NOMO-1 treated with dmso at 0.1 percent for 144 hours (cell line): ENCODE results near the gene PTRH1.
"Not testable (repeated sequence)": the region's sequence is repeated elsewhere in the genome, so short reads cannot be mapped to it uniquely, and the experiment has no call there.

Source experiments
- DNase-seq: peaks from one replicate; lab custom pipeline; 2025; ENCODE audit not compliant: unreplicated experiment; lab: John Stamatoyannopoulos, UW

PTRH1 gene

DNA sequence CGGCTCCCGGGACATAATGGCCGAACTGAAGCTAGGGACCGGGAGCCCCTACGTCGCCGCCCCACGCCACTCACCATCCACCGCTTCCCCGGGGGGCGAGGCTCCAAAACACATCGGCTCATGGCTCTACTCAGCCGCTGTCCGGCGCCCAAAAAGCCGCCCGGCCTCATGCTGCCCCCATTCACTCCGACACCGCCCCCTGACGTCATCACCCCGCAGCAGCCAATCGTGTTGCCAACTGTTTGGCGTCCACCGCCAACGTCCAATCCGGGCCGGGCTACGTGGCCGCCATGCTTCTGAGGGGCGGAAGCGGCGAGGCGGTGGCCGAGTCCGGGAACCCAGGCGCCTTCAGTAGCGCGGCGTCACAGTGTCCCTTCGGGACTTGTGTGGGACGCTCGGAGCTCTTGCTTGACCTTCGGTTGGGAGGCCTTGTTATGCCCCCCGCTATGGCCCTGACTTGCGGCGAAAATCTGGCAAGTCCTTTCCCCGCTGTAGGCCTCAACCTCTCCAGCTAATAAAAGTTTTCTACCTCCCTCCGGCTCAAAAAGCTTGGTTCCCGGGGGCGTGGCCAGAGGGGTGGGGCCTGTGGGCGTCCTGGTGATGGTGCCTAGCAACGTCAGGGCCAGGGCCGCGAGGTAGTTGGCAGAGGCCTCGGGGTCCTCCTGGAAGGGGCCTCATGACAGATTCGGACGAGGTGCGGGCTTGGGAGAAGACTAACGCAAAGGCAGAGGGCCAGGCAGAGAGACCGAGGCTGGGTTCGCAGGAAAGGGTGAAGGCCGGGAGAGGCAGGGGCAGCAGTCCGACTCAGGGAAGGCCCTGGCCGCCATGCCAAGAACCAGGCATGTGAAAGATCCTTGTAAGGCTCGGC is at the start of gene PTRH1, which contains the start of gene TTC16:
TSS of gene PTRH1 (minus strand) at position 194 of the 868 bp plus-strand sequence. CDS start at position 170, 24 bp downstream.
TSS of gene TTC16 (plus strand) at position 610 of the 868 bp plus-strand sequence. CDS start at position 677, 67 bp downstream.
- DNase-seq: peak; percentile 94

GRCh38 chr9:127763918-127764384 is 48.5 kb upstream of the PTRH1 start:
- DNase-seq: no peak

- DNase-seq: no peak
Observed at GRCh38 chr9:127762111-127762676, 46.7 kb upstream of the PTRH1 start.

DNA sequence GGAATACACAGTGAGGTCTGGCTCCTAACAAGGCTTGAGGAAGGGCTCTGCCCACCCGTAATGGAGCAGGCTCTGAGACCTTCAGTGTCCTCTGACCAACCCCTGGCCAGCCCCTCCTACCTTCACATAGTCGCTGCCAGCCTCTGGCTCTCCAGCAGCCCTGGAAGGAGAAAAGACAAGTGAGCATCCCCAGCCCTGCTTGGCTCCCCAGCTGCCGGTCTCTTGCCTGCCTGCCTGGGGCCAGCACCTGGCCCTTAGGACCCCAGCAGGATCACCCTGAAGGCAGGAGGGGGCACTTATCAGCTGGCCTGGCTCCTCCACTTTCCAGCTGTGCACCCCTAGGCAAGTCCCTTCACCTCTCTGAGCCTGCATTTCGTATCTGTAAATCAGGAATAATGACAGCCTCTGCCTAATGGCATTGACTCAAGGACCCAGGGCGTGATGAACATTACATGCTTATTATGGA is 46.1 kb upstream of the PTRH1 start:
- DNase-seq: no peak

DNA sequence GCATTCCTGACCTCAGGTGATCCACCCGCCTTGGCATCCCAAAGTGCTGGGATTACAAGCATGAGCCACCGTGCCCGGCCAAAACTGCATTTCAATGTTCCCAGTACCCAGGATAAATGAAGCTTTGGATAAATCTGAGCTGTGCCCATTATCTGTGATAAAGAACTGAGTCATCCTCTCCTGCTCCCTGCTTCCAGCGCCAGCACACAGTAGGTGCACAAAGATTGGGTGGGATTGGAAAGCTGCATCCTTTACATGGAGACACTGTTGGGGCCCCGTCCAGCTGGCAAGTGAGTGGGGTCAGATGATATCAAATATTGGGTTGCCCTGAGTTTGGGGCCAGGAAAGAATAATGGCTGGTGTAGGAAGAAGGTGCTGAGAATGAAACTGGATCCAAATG is 45.6 kb upstream of the PTRH1 start:
- DNase-seq: no peak

GRCh38 chr9:127758843-127759242 is 43.4 kb upstream of the PTRH1 start:
- no peak for DNase-seq

DNA sequence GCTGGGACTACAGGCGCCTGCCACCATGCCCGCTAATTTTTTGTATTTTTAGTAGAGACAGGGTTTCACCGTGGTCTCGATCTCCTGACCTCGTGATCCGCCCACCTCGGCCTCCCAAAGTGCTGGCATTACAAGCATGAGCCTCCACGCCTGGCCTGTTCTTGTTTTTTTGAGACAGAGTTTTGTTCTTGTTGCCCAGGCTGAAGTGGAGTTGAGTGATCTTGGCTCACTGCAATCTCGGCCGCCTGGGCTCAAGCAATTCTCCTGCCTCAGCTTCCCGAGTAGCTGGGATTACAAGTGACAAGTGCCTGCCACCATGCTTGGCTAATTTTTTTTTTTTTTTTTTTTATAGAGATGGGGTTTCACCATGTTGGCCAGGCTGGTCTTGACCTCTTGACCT is 41.3 kb upstream of the PTRH1 start:
- not testable (repeated sequence) for DNase-seq

- DNase-seq: no peak
Observed at GRCh38 chr9:127756233-127756632, 40.8 kb upstream of the PTRH1 start.

- no peak for DNase-seq
Observed at GRCh38 chr9:127755061-127756060, 39.9 kb upstream of the PTRH1 start.

DNA sequence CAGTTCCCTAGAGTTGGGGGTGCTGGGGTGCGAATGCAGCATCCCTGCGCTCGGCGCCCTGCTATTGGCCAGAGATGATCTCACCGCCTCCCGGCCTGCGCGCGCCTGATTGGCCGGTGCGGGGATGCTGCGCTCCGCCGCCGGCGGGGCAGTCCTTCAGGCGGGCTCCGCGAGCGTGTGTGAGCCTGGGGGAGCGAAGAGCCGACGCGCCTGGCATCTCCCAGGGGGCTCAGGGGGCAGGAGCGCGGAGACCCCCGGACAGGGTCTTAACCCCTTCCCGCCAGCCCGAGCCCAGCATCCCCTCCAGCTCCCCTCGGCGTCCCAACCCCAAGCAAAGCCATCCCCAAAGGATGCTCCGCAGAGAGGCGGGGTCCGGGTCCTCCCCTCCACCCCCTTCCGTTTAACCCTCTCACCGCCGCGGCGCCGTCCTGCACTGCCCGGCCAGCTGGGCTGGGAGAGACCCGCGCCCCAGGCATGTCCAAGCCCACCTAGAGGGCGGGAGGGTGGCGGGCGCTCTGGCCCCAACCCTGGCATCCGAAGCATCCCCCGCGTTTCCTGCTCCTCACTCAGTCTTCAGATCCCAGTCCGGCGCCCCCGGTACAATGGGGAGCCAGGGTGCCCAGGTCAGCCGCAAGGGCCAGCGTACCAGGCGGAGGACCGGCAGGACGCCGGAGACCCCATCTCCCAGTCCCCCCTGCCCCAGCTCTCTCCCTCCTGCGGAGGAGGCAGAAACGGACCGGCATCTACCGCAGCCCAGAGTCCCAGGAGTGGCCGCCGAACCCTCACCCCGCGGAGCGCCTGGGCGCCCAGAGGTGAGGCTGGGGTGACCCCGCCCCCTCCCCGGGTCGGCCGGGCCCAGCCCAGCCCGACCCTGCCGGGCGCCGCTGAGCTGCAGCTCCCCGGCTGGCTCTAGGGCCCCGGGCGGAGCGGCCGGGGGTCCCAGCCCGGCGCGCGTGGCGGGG is 38.9 kb upstream of the PTRH1 start:
- DNase-seq: no peak

DNA sequence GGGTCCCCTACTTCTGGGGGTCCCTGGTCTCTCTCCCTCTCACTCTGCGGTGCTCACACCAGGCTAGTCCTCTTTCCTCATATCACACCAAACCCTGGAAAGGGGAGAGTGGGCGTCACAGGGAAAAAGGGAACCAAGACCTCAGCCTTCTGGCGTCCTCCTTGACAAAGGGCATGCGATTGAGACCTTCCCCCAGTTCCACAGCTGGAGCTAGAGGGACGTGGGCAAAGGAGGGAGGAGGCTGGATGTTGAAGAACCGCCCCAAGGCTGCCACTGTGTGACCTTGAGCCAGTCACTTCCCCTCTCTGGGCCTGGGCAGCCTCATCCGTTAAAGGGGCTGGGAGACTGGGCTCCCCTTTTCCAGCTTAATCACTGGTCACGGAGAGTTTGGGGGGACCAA is 38.2 kb upstream of the PTRH1 start:
- DNase-seq: no peak

- DNase-seq: no peak
Observed at GRCh38 chr9:127753148-127753547, 37.7 kb upstream of the PTRH1 start.

DNA sequence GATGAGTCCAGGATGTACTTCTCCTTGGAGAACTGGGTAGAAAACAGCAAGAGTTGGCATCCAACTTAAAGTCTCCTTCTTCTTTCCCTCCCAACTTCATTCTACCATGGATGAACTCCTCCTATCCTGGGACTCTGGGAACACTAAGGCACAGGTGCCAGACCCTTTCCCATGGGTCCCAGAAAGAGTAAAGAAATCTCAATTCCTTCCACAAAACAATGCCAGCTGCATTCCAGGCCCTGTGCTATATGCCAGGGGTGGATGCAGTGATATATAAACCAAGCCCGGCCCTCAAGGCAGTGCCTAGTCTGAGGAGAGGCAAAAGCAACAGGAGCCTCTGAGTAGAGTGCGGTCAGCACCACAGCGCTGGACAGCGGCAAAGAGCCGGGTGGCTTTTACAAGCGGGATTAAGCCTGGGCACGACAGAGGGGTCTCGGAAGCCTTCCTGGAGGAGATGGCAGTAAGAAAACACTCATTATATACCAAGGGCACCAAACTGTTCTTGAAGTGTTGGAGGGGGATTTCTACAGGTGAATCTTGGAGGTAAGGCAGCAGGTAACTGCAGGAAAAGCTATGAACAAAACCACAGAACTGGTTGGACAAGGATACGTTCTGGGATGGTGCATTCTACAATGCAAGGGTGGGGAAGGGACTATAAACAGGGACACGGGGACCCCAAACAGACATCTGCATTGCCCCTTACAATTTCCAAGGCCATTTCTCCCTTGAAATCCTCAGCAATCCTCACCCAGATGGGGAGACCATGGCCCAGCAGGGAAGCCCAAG is 36.0 kb upstream of the PTRH1 start:
- DNase-seq: no peak

GRCh38 chr9:127749090-127749787 is 33.8 kb upstream of the PTRH1 start:
- no peak for DNase-seq

GRCh38 chr9:127746959-127747569 is 31.6 kb upstream of the PTRH1 start:
- DNase-seq: no peak

DNA sequence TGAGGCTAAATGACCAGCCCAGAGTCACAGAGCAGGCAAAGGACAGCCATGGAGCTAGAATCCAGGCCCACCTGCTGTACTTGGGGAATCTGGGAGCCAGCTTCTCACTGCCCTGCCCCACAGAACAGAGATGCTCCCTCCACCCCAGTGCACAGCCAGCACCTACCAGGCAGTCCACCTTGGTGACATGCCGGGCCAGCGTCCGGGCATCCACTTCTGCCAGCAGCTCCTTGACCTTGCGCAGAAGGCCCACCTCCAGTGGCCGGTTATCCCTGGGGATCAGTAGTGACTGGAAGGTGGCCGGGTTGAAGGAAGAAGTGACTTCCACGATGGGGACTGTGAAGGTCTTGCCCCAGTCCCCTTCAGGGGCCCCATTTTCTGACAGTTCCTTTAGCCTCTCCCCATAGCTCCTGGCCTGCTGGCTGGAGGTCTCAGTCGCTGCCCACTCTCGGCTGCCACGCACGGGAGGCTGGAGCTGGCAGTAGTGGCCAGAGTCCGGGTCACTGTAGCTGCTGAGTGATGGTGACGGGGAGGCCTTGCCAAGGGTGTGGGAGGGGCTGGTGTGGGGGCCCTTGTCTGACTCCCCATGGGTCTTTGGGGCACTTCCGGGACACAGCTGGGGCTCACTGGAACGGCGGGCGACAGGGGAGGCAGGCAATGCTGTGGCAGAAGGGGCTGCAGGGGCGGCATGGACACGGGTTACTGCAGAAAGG is 29.1 kb upstream of the PTRH1 start:
- DNase-seq: no peak

DNA sequence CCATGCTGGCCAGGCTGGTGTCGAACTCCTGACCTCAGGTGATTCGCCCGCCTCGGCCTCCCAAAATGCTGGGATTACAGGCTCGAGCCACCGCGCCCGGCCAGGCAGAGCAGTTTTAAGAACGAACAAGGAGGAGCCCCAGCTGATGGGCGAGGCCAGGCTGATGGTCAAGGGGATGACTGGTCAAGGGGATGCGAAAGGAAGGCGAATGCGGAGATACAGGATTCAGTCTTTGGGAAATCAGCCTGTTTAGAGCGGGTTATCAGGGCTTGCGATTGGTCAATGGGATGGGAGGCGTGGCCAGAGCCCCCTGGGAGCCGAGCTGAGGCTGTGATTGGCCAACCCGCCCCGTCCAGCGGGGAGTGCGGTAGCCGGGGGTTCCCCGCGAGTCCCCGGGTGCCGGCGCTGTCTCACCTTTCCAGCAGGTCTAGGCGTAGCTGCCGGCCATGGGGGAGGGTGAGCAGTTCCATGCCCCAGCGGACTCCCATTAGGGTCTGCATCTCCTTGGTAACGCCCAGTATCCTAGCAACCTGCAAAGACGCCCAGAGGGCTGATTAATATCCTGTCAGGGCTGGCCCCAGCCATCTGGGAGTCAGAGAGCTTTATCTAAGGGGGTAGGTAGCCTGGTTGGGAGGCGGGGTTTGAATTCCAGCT is 27.1 kb upstream of the PTRH1 start:
- no peak for DNase-seq
